ENCODE results near the gene MRPS23.

DNA sequence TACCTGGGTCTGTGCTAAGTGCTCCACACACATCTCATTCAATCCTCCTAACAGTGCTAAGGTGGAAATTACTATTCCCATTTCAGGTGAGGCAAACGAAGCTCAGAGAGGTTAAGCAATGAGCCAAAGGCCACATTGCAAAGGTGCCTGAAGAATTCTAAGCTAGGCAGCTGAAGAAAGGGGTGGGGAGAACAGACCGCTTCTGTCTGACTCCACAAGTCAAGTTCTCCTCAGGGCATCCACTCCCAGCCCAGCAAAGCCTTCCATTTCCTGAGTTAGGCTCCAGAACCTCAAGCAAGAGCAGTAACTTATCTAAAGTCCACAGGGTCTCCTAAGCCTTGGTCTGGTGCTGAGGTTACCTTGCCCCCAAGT, 27.0 kb upstream of the MRPS23 start:
- TF ChIP-seq, protein P1, sequence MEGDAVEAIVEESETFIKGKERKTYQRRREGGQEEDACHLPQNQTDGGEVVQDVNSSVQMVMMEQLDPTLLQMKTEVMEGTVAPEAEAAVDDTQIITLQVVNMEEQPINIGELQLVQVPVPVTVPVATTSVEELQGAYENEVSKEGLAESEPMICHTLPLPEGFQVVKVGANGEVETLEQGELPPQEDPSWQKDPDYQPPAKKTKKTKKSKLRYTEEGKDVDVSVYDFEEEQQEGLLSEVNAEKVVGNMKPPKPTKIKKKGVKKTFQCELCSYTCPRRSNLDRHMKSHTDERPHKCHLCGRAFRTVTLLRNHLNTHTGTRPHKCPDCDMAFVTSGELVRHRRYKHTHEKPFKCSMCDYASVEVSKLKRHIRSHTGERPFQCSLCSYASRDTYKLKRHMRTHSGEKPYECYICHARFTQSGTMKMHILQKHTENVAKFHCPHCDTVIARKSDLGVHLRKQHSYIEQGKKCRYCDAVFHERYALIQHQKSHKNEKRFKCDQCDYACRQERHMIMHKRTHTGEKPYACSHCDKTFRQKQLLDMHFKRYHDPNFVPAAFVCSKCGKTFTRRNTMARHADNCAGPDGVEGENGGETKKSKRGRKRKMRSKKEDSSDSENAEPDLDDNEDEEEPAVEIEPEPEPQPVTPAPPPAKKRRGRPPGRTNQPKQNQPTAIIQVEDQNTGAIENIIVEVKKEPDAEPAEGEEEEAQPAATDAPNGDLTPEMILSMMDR (IDR thresholded peaks at IDR 0.05): no peak
- TF ChIP-seq POLR2A (IDR thresholded peaks at IDR 0.05): no peak
